ENCODE measurements around the gene HDAC4. TPM values are rescaled to one million over a fixed set of nuclear protein-coding genes. Genes with fewer than 3 reads are reported as not detected.

The HDAC4 gene
- total RNA-seq, 1 donor from 2014 or later, result 29.4 TPM

GRCh38 chr2:239141021-239141760 is 259.6 kb downstream of the HDAC4 start:
- no peak for DNase-seq (ENCODE audit: low read depth)

- no peak for DNase-seq (ENCODE audit: low read depth)
Observed at GRCh38 chr2:239140346-239141020, 260.3 kb downstream of the HDAC4 start.

- DNase-seq (ENCODE audit: low read depth), result no peak
Observed at GRCh38 chr2:239139566-239139965, 261.3 kb downstream of the HDAC4 start.

GRCh38 chr2:239139101-239139500 is 261.7 kb downstream of the HDAC4 start:
- DNase-seq (ENCODE audit: low read depth), result no peak

GRCh38 chr2:239138610-239139009 is 262.2 kb downstream of the HDAC4 start:
- DNase-seq (ENCODE audit: low read depth), result no peak

- DNase-seq (ENCODE audit: low read depth), result no peak
Observed at GRCh38 chr2:239137898-239138283, 262.9 kb downstream of the HDAC4 start.

- DNase-seq (ENCODE audit: low read depth), result no peak
Observed at GRCh38 chr2:239137165-239137897, 263.5 kb downstream of the HDAC4 start.

- DNase-seq (ENCODE audit: low read depth), result no peak
Observed at GRCh38 chr2:239136762-239137161, 264.1 kb downstream of the HDAC4 start.

GRCh38 chr2:239136203-239136602 is 264.6 kb downstream of the HDAC4 start:
- no peak for DNase-seq (ENCODE audit: low read depth)

- DNase-seq (ENCODE audit: low read depth), result no peak
Observed at GRCh38 chr2:239135531-239135930, 265.3 kb downstream of the HDAC4 start.

- no peak for DNase-seq (ENCODE audit: low read depth)
Observed at GRCh38 chr2:239133945-239134570, 266.8 kb downstream of the HDAC4 start.

GRCh38 chr2:239132786-239133185 is 268.0 kb downstream of the HDAC4 start:
- no peak for DNase-seq (ENCODE audit: low read depth)

- DNase-seq (ENCODE audit: low read depth), result no peak
Observed at GRCh38 chr2:239132156-239132709, 268.6 kb downstream of the HDAC4 start.

GRCh38 chr2:239131521-239131920 is 269.3 kb downstream of the HDAC4 start:
- DNase-seq (ENCODE audit: low read depth), result no peak

GRCh38 chr2:239130786-239131325 is 270.0 kb downstream of the HDAC4 start:
- DNase-seq (ENCODE audit: low read depth), result no peak

- no peak for DNase-seq (ENCODE audit: low read depth)
Observed at GRCh38 chr2:239130041-239130440, 270.8 kb downstream of the HDAC4 start.

- peak; percentile 54 for DNase-seq (ENCODE audit: low read depth)
Observed at GRCh38 chr2:239129147-239129920, 271.5 kb downstream of the HDAC4 start.

- no peak for DNase-seq (ENCODE audit: low read depth)
Observed at GRCh38 chr2:239128706-239129105, 272.1 kb downstream of the HDAC4 start.

- no peak for DNase-seq (ENCODE audit: low read depth)
Observed at GRCh38 chr2:239127513-239127912, 273.3 kb downstream of the HDAC4 start.

GRCh38 chr2:239125726-239126675 is 274.8 kb downstream of the HDAC4 start:
- no peak for DNase-seq (ENCODE audit: low read depth)
